Measurements from ENCODE around the gene GJB2.

GJB2 gene

DNA sequence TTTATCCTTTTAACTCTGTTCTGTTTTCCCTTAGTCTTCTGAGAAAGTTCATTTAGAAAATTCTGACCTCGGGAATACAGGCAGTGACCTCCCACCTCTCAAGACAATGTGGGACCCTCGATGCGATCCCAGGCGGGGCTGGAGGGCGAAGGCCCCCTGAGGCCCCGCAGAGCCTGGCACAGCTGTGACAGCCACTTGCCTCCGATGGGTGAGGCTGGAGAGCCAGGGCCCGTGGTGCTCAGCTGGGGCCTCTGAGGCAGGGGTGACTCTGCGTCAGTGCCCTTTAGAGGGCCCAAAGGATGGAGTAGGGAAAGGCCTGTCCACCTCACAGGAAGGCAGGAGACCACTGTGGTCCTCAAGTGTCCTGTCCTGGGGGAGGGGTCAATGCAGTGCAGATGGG, 42.2 kb downstream of the GJB2 start:
- Mint-ChIP-seq H3K4me3 (no peak overlapping the region), H3K9me3 (no peaks in the 10 kb centered on the region), H3K4me1 (peaks cover 23% of the 10 kb centered on the region), H3K36me3 (ENCODE audit: low read depth) (no peaks in the 10 kb centered on the region), H3K27me3 (ENCODE audit: low read depth, poor library complexity) (peaks cover 31% of the 10 kb centered on the region), H3K27ac (no peak overlapping the region)
- TF ChIP-seq, protein P1, sequence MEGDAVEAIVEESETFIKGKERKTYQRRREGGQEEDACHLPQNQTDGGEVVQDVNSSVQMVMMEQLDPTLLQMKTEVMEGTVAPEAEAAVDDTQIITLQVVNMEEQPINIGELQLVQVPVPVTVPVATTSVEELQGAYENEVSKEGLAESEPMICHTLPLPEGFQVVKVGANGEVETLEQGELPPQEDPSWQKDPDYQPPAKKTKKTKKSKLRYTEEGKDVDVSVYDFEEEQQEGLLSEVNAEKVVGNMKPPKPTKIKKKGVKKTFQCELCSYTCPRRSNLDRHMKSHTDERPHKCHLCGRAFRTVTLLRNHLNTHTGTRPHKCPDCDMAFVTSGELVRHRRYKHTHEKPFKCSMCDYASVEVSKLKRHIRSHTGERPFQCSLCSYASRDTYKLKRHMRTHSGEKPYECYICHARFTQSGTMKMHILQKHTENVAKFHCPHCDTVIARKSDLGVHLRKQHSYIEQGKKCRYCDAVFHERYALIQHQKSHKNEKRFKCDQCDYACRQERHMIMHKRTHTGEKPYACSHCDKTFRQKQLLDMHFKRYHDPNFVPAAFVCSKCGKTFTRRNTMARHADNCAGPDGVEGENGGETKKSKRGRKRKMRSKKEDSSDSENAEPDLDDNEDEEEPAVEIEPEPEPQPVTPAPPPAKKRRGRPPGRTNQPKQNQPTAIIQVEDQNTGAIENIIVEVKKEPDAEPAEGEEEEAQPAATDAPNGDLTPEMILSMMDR (IDR thresholded peaks at IDR 0.05), result no peak
- no peak for DNase-seq

DNA sequence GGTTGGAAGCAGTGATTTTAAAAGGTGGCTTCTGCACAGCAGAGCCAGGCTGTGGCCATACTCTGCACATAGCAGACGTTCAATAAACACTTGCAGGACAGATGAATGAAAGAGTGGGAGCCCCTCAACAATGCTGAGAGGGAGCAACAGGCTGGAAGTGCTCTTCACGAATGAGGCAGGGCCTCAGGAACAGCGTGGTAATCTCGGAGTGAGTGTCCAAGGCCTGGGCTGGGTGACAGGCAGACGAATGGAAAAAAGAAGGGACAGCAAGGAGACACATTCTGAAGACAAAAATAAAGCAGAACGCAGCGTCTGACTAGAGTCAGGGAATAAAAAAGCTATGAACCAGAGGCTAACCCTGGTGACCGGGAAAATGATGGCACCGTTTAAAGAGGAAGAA, 43.0 kb downstream of the GJB2 start:
- TF ChIP-seq, protein P1 (IDR thresholded peaks at IDR 0.05), result no peak
- Mint-ChIP-seq H3K9me3 (no peaks in the 10 kb centered on the region), H3K4me1 (peaks cover 23% of the 10 kb centered on the region), H3K27me3 (ENCODE audit: low read depth, poor library complexity) (peaks cover 26% of the 10 kb centered on the region), H3K4me3 (no peak overlapping the region), H3K36me3 (ENCODE audit: low read depth) (no peaks in the 10 kb centered on the region), H3K27ac (no peak overlapping the region)
- DNase-seq, result no peak

- H3K27ac Mint-ChIP-seq, result no peak overlapping the region
- no peaks in the 10 kb centered on the region for H3K9me3 Mint-ChIP-seq
- DNase-seq, result no peak
- H3K4me3 Mint-ChIP-seq, result no peak overlapping the region
- peaks cover 16% of the 10 kb centered on the region for H3K27me3 Mint-ChIP-seq (ENCODE audit: low read depth, poor library complexity)
- H3K36me3 Mint-ChIP-seq (ENCODE audit: low read depth), result no peaks in the 10 kb centered on the region
- TF ChIP-seq, protein P1 (IDR thresholded peaks at IDR 0.05), result no peak
- H3K4me1 Mint-ChIP-seq, result peaks cover 23% of the 10 kb centered on the region
Measured at GRCh38 chr13:20148501-20149183, 44.1 kb downstream of the GJB2 start.

- Mint-ChIP-seq H3K36me3 (ENCODE audit: low read depth) (no peaks in the 10 kb centered on the region), H3K27me3 (ENCODE audit: low read depth, poor library complexity) (peaks cover 18% of the 10 kb centered on the region), H3K4me3 (no peak overlapping the region), H3K27ac (no peak overlapping the region), H3K9me3 (no peaks in the 10 kb centered on the region), H3K4me1 (peaks cover 28% of the 10 kb centered on the region)
- DNase-seq, result no peak
- TF ChIP-seq, protein P1 (IDR thresholded peaks at IDR 0.05), result no peak
Measured at GRCh38 chr13:20146381-20146780, 46.4 kb downstream of the GJB2 start.

GRCh38 chr13:20145521-20145920, 47.2 kb downstream of the GJB2 start:
- no peak overlapping the region for H3K4me3 Mint-ChIP-seq
- H3K4me1 Mint-ChIP-seq, result peaks cover 33% of the 10 kb centered on the region
- TF ChIP-seq, protein P1 (IDR thresholded peaks at IDR 0.05), result no peak
- H3K27me3 Mint-ChIP-seq (ENCODE audit: low read depth, poor library complexity), result peaks cover 17% of the 10 kb centered on the region
- no peaks in the 10 kb centered on the region for H3K36me3 Mint-ChIP-seq (ENCODE audit: low read depth)
- no peak for DNase-seq
- no peak overlapping the region for H3K27ac Mint-ChIP-seq
- no peaks in the 10 kb centered on the region for H3K9me3 Mint-ChIP-seq

Measured in nephron progenitor cell (in vitro differentiated cells).